Vagina (tissue), 2 donors: ENCODE data around the gene RFX5.

Source experiments
- CTCF ChIP-seq, 3 experiments: fragments of 450-650 bp in 2 of 3; fragments of 200-600 bp in 1 of 3; sonication (generic) in 1 of 3; IDR thresholded peaks; one replicate each; pipeline ENCODE4 v1.5.1; 2017 to 2019; ENCODE audit warnings: antibody characterized with exemption in 3 of 3, mild to moderate bottlenecking in 2 of 3, moderate library complexity in 2 of 3
- POLR2A ChIP-seq, 2 donors: fragments of 450-650 bp; IDR thresholded peaks; one replicate each; pipeline ENCODE4 v1.6.1; 2017; ENCODE audit warnings: antibody characterized with exemption in 2 of 2, mild to moderate bottlenecking in 2 of 2, moderate library complexity in 2 of 2
- POLR2AphosphoS5 ChIP-seq, 2 donors: sonication (generic); formaldehyde crosslinking; IDR thresholded peaks; one replicate each; pipeline ENCODE4 v1.9.0; 2017; ENCODE audit warnings: antibody characterized with exemption in 2 of 2, mild to moderate bottlenecking in 2 of 2, low read depth in 1 of 2; ENCODE audit not compliant: insufficient read depth in 1 of 2

- TF ChIP-seq POLR2AphosphoS5 (IDR thresholded peaks at IDR 0.05; ENCODE audit: insufficient read depth in 1 of 2, low read depth in 1 of 2), result no peak
- no peak for TF ChIP-seq CTCF (IDR thresholded peaks at IDR 0.05)
- TF ChIP-seq POLR2A (IDR thresholded peaks at IDR 0.05), result no peak
Observed at GRCh38 chr1:151311011-151311410, 36.0 kb downstream of the RFX5 start.
